ENCODE data around the gene ATP1A1. TPM values are rescaled to one million over a fixed set of nuclear protein-coding genes. Genes with fewer than 3 reads are reported as not detected.

The ATP1A1 gene
- total and polyA plus RNA-seq, 3 experiments from 2014 or later, result 58.0 to 263 (median 259) TPM

DNA sequence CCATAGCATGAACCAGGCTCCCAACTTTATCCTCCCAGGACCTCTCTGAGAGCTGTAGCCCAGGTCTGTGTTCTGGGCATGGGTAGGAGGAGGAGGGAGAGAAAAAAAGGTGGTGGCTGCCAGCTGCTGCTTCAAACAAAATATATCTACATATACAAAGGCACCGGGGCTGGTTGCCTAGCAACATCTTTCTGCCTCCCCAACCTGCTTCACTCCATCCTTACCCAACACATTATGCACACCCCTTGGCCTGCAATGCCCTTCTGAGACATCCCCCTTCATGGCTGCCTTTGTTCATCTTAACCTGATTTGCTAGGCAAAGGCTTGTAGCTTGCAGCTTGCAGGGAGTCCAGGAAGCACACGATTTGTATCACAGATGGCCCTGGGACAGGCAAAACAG lies 27.2 kb upstream of the ATP1A1 start:
- no peaks in the 10 kb centered on the region for H3K27me3 ChIP-seq (ENCODE audit: insufficient read depth, low read length, poor library complexity, severe bottlenecking)
- Mint-ChIP-seq H3K27ac (peak overlapping the region; percentile 54 to 92 (median 78)), H3K4me3 (peak overlapping the region in 4 of 7 donors; percentile 15 to 49 (median 46)), H3K36me3 (no peaks in the 10 kb centered on the region), H3K4me1 (peaks cover 25 to 41% (median 36%) of the 10 kb centered on the region in 3 donors), H3K9me3 (no peaks in the 10 kb centered on the region), H3K27me3 (no peaks in the 10 kb centered on the region)
- POLR2A ChIA-PET, result no interaction called here
- DNase-seq, result peak in 4 of 5 donors; percentile 5 to 85 (median 71)
- H3K27ac ChIP-seq (ENCODE audit: low read depth, low read length), result no peak overlapping the region
- H3K4me1 ChIP-seq (ENCODE audit: insufficient read depth, low read length), result peaks cover 64% of the 10 kb centered on the region
- H3K4me3 ChIP-seq (ENCODE audit: low read length), result no peak overlapping the region
- no peaks in the 10 kb centered on the region for H3K9me3 ChIP-seq (ENCODE audit: low read length)
- CTCF ChIA-PET, result interaction anchor here (0.9 kb wide), 1 partner anchor 207 kb away, joined by 3 read pairs; no protein-coding TSS in a partner anchor
- H3K36me3 ChIP-seq (ENCODE audit: insufficient read depth, low read length), result no peaks in the 10 kb centered on the region

DNA sequence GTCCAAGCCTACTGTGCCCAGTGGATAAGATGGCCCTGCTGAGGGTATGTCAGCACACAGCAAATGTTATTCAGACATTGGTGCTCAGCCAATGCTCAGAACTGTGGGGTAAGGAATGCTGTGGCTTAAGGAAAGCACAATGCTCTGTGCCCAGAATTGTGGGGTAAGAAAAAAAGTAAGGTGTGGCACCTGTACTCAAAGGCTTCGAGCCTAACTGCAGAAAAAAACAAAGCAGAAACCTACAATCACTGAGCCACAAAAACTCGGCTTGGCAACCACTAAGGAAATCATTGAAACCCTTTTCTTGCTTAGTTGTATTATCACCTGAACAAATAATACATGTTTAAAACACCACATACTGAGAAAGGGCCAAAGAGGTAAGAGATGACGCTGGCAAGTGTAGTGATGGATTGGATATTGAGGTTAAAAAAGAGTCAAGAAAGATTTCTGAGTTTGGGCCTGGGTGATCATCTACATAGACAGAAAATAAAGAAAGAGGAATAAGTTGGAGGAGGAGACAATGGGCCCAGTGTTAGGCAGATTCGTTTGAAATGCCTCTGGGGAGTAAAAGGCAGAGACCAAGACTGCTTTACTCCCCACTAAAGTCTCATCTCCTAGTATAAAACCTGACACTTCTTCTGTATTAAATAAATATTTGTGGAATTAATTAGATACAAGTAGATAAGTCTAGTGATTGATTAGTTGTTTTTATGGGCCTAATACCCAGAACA lies 25.9 kb upstream of the ATP1A1 start:
- ChIA-PET POLR2A (no interaction called here), CTCF (no interaction called here)
- Histone ChIP-seq H3K27ac (ENCODE audit: low read depth, low read length) (no peak overlapping the region), H3K27me3 (ENCODE audit: insufficient read depth, low read length, poor library complexity, severe bottlenecking) (no peaks in the 10 kb centered on the region), H3K4me3 (ENCODE audit: low read length) (no peak overlapping the region), H3K9me3 (ENCODE audit: low read length) (no peaks in the 10 kb centered on the region), H3K4me1 (ENCODE audit: insufficient read depth, low read length) (peaks cover 59% of the 10 kb centered on the region), H3K36me3 (ENCODE audit: insufficient read depth, low read length) (no peaks in the 10 kb centered on the region)
- no peaks in the 10 kb centered on the region for H3K36me3 Mint-ChIP-seq
- DNase-seq, result peak in 1 of 5 donors; percentile 69
- peak overlapping the region in 5 of 7 donors; percentile 0 to 29 (median 14) for H3K4me3 Mint-ChIP-seq
- H3K9me3 Mint-ChIP-seq, result no peaks in the 10 kb centered on the region
- H3K4me1 Mint-ChIP-seq, result peaks cover 29 to 47% (median 42%) of the 10 kb centered on the region in 3 donors
- peak overlapping the region; percentile 31 to 88 (median 82) for H3K27ac Mint-ChIP-seq
- H3K27me3 Mint-ChIP-seq, result no peaks in the 10 kb centered on the region

- Histone ChIP-seq H3K4me1 (ENCODE audit: insufficient read depth, low read length) (peaks cover 53% of the 10 kb centered on the region), H3K36me3 (ENCODE audit: insufficient read depth, low read length) (no peaks in the 10 kb centered on the region), H3K4me3 (ENCODE audit: low read length) (no peak overlapping the region), H3K27ac (ENCODE audit: low read depth, low read length) (no peak overlapping the region), H3K27me3 (ENCODE audit: insufficient read depth, low read length, poor library complexity, severe bottlenecking) (no peaks in the 10 kb centered on the region), H3K9me3 (ENCODE audit: low read length) (no peaks in the 10 kb centered on the region)
- Mint-ChIP-seq H3K27me3 (no peaks in the 10 kb centered on the region), H3K36me3 (no peaks in the 10 kb centered on the region), H3K4me3 (no peak overlapping the region), H3K4me1 (peaks cover 33 to 52% (median 47%) of the 10 kb centered on the region in 3 donors), H3K9me3 (no peaks in the 10 kb centered on the region), H3K27ac (peak overlapping the region in 5 of 8 donors; percentile 31 to 88 (median 82))
- ChIA-PET POLR2A (no interaction called here), CTCF (no interaction called here)
- DNase-seq, result no peak
Observed at GRCh38 chr1:116347696-116348095, 25.3 kb upstream of the ATP1A1 start.

- Mint-ChIP-seq H3K36me3 (no peaks in the 10 kb centered on the region), H3K27me3 (no peaks in the 10 kb centered on the region), H3K4me1 (peaks cover 32 to 40% (median 38%) of the 10 kb centered on the region in 3 donors), H3K4me3 (no peak overlapping the region), H3K27ac (no peak overlapping the region), H3K9me3 (no peaks in the 10 kb centered on the region)
- ChIA-PET CTCF (interaction anchor here (0.8 kb wide), 1 partner anchor 211 kb away, joined by 3 read pairs; no protein-coding TSS in a partner anchor), POLR2A (no interaction called here)
- DNase-seq, result no peak
- Histone ChIP-seq H3K4me1 (ENCODE audit: insufficient read depth, low read length) (peaks cover 36% of the 10 kb centered on the region), H3K4me3 (ENCODE audit: low read length) (no peak overlapping the region), H3K36me3 (ENCODE audit: insufficient read depth, low read length) (no peaks in the 10 kb centered on the region), H3K9me3 (ENCODE audit: low read length) (no peaks in the 10 kb centered on the region), H3K27me3 (ENCODE audit: insufficient read depth, low read length, poor library complexity, severe bottlenecking) (no peaks in the 10 kb centered on the region), H3K27ac (ENCODE audit: low read depth, low read length) (no peak overlapping the region)
Observed at GRCh38 chr1:116350097-116350645, 22.9 kb upstream of the ATP1A1 start.

GRCh38 chr1:116351914-116352313 lies 21.1 kb upstream of the ATP1A1 start:
- Mint-ChIP-seq H3K4me1 (peaks cover 25 to 34% (median 26%) of the 10 kb centered on the region in 3 donors), H3K36me3 (no peaks in the 10 kb centered on the region), H3K4me3 (peak overlapping the region in 3 of 7 donors; percentile 18 to 59 (median 49)), H3K27me3 (no peaks in the 10 kb centered on the region), H3K27ac (peak overlapping the region in 1 of 8 donors; percentile 45), H3K9me3 (no peaks in the 10 kb centered on the region)
- Histone ChIP-seq H3K36me3 (ENCODE audit: insufficient read depth, low read length) (no peaks in the 10 kb centered on the region), H3K27me3 (ENCODE audit: insufficient read depth, low read length, poor library complexity, severe bottlenecking) (no peaks in the 10 kb centered on the region), H3K27ac (ENCODE audit: low read depth, low read length) (no peak overlapping the region), H3K4me3 (ENCODE audit: low read length) (no peak overlapping the region), H3K9me3 (ENCODE audit: low read length) (no peaks in the 10 kb centered on the region), H3K4me1 (ENCODE audit: insufficient read depth, low read length) (peaks cover 20% of the 10 kb centered on the region)
- no peak for DNase-seq
- CTCF ChIA-PET, result no interaction called here
- POLR2A ChIA-PET, result no interaction called here

- POLR2A ChIA-PET, result no interaction called here
- Histone ChIP-seq H3K27me3 (ENCODE audit: insufficient read depth, low read length, poor library complexity, severe bottlenecking) (no peaks in the 10 kb centered on the region), H3K4me1 (ENCODE audit: insufficient read depth, low read length) (peaks cover 15% of the 10 kb centered on the region), H3K4me3 (ENCODE audit: low read length) (no peak overlapping the region), H3K9me3 (ENCODE audit: low read length) (no peaks in the 10 kb centered on the region), H3K27ac (ENCODE audit: low read depth, low read length) (no peak overlapping the region), H3K36me3 (ENCODE audit: insufficient read depth, low read length) (no peaks in the 10 kb centered on the region)
- H3K36me3 Mint-ChIP-seq, result no peaks in the 10 kb centered on the region
- no peak for DNase-seq
- H3K27ac Mint-ChIP-seq, result peak overlapping the region in 3 of 8 donors; percentile 17 to 45 (median 43)
- no peaks in the 10 kb centered on the region for H3K9me3 Mint-ChIP-seq
- H3K4me3 Mint-ChIP-seq, result peak overlapping the region in 5 of 7 donors; percentile 6 to 59 (median 32)
- CTCF ChIA-PET, result interaction anchor here (1.1 to 1.2 kb wide), 2 partner anchors 18 to 133 kb away, joined by 3 to 5 read pairs; no protein-coding TSS in a partner anchor
- no peaks in the 10 kb centered on the region for H3K27me3 Mint-ChIP-seq
- H3K4me1 Mint-ChIP-seq, result peaks cover 21 to 33% (median 25%) of the 10 kb centered on the region in 3 donors
Observed at GRCh38 chr1:116352349-116352813, 20.7 kb upstream of the ATP1A1 start.

DNA sequence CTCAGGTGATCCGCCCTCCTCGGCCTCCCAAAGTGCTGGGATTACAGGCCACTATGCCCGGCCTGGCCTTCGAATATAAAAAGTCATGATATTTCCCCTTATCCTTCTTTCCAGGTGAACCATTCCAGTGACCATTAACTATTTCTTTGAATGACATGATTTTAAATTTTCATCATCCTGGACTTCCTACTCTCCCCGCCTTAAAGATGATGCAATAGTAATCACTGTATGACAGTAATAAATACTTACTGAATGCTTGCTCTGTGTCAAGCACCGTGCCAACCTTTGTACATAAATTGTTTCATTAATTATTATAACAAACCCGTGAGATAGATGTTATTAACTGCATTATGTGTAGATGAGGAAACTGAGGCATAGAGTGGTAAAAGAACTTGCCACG lies 19.9 kb upstream of the ATP1A1 start:
- no peaks in the 10 kb centered on the region for H3K27me3 Mint-ChIP-seq
- Histone ChIP-seq H3K4me1 (ENCODE audit: insufficient read depth, low read length) (peaks cover 8% of the 10 kb centered on the region), H3K27me3 (ENCODE audit: insufficient read depth, low read length, poor library complexity, severe bottlenecking) (no peaks in the 10 kb centered on the region), H3K36me3 (ENCODE audit: insufficient read depth, low read length) (no peaks in the 10 kb centered on the region), H3K4me3 (ENCODE audit: low read length) (no peak overlapping the region), H3K9me3 (ENCODE audit: low read length) (no peaks in the 10 kb centered on the region), H3K27ac (ENCODE audit: low read depth, low read length) (no peak overlapping the region)
- no peak for DNase-seq
- no peak overlapping the region for H3K4me3 Mint-ChIP-seq
- H3K27ac Mint-ChIP-seq, result no peak overlapping the region
- POLR2A ChIA-PET, result no interaction called here
- H3K36me3 Mint-ChIP-seq, result no peaks in the 10 kb centered on the region
- no peaks in the 10 kb centered on the region for H3K9me3 Mint-ChIP-seq
- CTCF ChIA-PET, result interaction anchor here (1.1 to 1.2 kb wide), 2 partner anchors 18 to 132 kb away, joined by 3 to 5 read pairs; no protein-coding TSS in a partner anchor
- H3K4me1 Mint-ChIP-seq, result peaks cover 17 to 25% (median 18%) of the 10 kb centered on the region in 3 donors

- no peak for DNase-seq
- H3K27ac ChIP-seq (ENCODE audit: low read depth, low read length), result no peak overlapping the region
- CTCF ChIA-PET, result interaction anchor here (5.7 kb wide), 1 partner anchor 129 kb away, joined by 35 read pairs; no protein-coding TSS in a partner anchor
- H3K27me3 ChIP-seq (ENCODE audit: insufficient read depth, low read length, poor library complexity, severe bottlenecking), result no peaks in the 10 kb centered on the region
- POLR2A ChIA-PET, result no interaction called here
- Mint-ChIP-seq H3K36me3 (no peaks in the 10 kb centered on the region), H3K27ac (peak overlapping the region in 5 of 8 donors; percentile 13 to 86 (median 62)), H3K9me3 (no peaks in the 10 kb centered on the region), H3K4me1 (peaks cover 17 to 23% (median 18%) of the 10 kb centered on the region in 3 donors), H3K27me3 (peaks cover 0 to 3% of the 10 kb centered on the region in 2 donors), H3K4me3 (peak overlapping the region in 1 of 7 donors; percentile 21)
- no peaks in the 10 kb centered on the region for H3K36me3 ChIP-seq (ENCODE audit: insufficient read depth, low read length)
- peaks cover 4% of the 10 kb centered on the region for H3K4me1 ChIP-seq (ENCODE audit: insufficient read depth, low read length)
- H3K9me3 ChIP-seq (ENCODE audit: low read length), result no peaks in the 10 kb centered on the region
- H3K4me3 ChIP-seq (ENCODE audit: low read length), result no peak overlapping the region
Observed at GRCh38 chr1:116356067-116356466, 17.0 kb upstream of the ATP1A1 start.
